Sciatic nerve (tissue), 1 donor: ENCODE results near the gene PRAMEF33. TPM values are rescaled to one million over a fixed set of nuclear protein-coding genes. Genes with fewer than 3 reads are reported as not detected.

Experiments
- total RNA-seq: library from RNA; stranded (reverse); fragmentation: NEBNext Ultra II Directional; extraction: Animal tissue kit (Norgen Biotek cat#: 25700); gene quantifications from one replicate; pipeline ENCODE4 v1.2.1, GENCODE V29; 2021
- donor health status: DM: no; HTN: no; CAD: no.

Gene PRAMEF33
- total RNA-seq, 1 donor from 2014 or later = not detected

Other genes starting within 250 kb of the PRAMEF33 start
- gene PRAMEF27, start 247.0 kb upstream of the PRAMEF33 start, total RNA-seq = not detected
- gene HNRNPCL3, start 242.8 kb upstream of the PRAMEF33 start, total RNA-seq = not detected
- gene PRAMEF25, start 232.8 kb upstream of the PRAMEF33 start, total RNA-seq = not detected
- gene HNRNPCL2, start 186.7 kb upstream of the PRAMEF33 start, total RNA-seq = not detected
- not detected for gene PRAMEF26, start 147.5 kb upstream of the PRAMEF33 start, total RNA-seq
- not detected for gene HNRNPCL4, start 137.9 kb upstream of the PRAMEF33 start, total RNA-seq
- gene PRAMEF9, start 131.7 kb upstream of the PRAMEF33 start, total RNA-seq = not detected
- not detected for gene PRAMEF13, start 102.1 kb upstream of the PRAMEF33 start, total RNA-seq
- not detected for gene PRAMEF18, start 77.4 kb upstream of the PRAMEF33 start, total RNA-seq
- gene PRAMEF5, start 49.3 kb upstream of the PRAMEF33 start, total RNA-seq = not detected
- not detected for gene PRAMEF8, start 18.4 kb upstream of the PRAMEF33 start, total RNA-seq
- gene PRAMEF15, start 12.0 kb downstream of the PRAMEF33 start, total RNA-seq = not detected
- gene PRAMEF14, start 43.6 kb downstream of the PRAMEF33 start, total RNA-seq = not detected
- gene PRAMEF19, start 68.4 kb downstream of the PRAMEF33 start, total RNA-seq = not detected
- gene PRAMEF17, start 86.1 kb downstream of the PRAMEF33 start, total RNA-seq = not detected
- gene PRAMEF20, start 106.9 kb downstream of the PRAMEF33 start, total RNA-seq = not detected
- not detected for gene LRRC38, start 210.5 kb downstream of the PRAMEF33 start, total RNA-seq